ENCODE data around the gene PAX8. TPM values are rescaled to one million over a fixed set of nuclear protein-coding genes. Genes with fewer than 3 reads are reported as not detected.

PAX8 gene
- total and polyA plus RNA-seq, 2 donors = 0.19 to 0.41 TPM

- peaks cover 0 to 9% of the 10 kb centered on the region in 2 donors for H3K4me1 ChIP-seq (ENCODE audit: control insufficient read depth in 2 of 2, insufficient read depth in 2 of 2, low read length in 2 of 2)
- WGBS = 92% methylated on average over 8 of the region's 8 CpGs
Measured at GRCh38 chr2:113209011-113209645, 69.6 kb downstream of the PAX8 start.

DNA sequence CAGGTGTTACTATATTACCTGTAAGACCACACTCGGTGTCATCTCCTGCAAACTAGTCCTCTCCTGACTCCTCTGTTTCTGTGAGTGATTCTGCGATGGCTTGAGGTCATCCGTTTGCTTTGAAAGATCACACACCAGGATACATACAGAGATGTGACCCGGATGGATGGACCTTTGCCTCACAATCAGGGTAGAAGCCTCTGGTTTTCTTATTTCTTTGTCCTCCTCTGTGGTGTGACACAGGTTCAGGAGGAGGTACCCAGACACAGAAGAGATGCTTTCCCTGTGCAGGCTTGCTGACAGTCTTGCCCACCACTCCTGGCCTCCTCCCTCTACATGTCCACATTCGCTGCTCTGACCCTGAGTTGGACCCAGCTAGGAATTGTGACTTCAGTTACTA is 70.3 kb downstream of the PAX8 start:
- Histone ChIP-seq H3K4me1 (ENCODE audit: control insufficient read depth in 2 of 2, insufficient read depth in 2 of 2, low read length in 2 of 2) (peaks cover 0 to 11% of the 10 kb centered on the region in 2 donors), H3K27ac (ENCODE audit: low read depth in 1 of 2, low read length in 1 of 2) (no peak overlapping the region), H3K9me3 (ENCODE audit: control insufficient read depth in 2 of 2, insufficient read depth in 1 of 2, low read length in 1 of 2) (no peaks in the 10 kb centered on the region), H3K4me3 (ENCODE audit: low read length in 2 of 2) (no peak overlapping the region), H3K27me3 (ENCODE audit: control insufficient read depth in 2 of 2, insufficient read depth in 1 of 2, low read length in 1 of 2) (peaks cover 0 to 2% of the 10 kb centered on the region in 2 donors), H3K36me3 (ENCODE audit: control insufficient read depth in 2 of 2, insufficient read depth in 2 of 2, low read length in 1 of 2) (peaks cover 0 to 3% of the 10 kb centered on the region in 2 donors)
- WGBS = 98% methylated on average over 5 of the region's 5 CpGs
- DNase-seq (ENCODE audit: low read depth in 6 of 9, low spot score in 9 of 9) = no peak

More at GRCh38 chr2:113209011-113209645, 69.6 kb downstream of the PAX8 start:
- H3K4me3 ChIP-seq (ENCODE audit: low read length in 2 of 2) = no peak overlapping the region
- DNase-seq (ENCODE audit: low read depth in 6 of 9, low spot score in 9 of 9) = no peak
- peaks cover 0 to 2% of the 10 kb centered on the region in 2 donors for H3K27me3 ChIP-seq (ENCODE audit: control insufficient read depth in 2 of 2, insufficient read depth in 1 of 2, low read length in 1 of 2)
- H3K9me3 ChIP-seq (ENCODE audit: control insufficient read depth in 2 of 2, insufficient read depth in 1 of 2, low read length in 1 of 2) = no peaks in the 10 kb centered on the region
- H3K27ac ChIP-seq (ENCODE audit: low read depth in 1 of 2, low read length in 1 of 2) = no peak overlapping the region
- H3K36me3 ChIP-seq (ENCODE audit: control insufficient read depth in 2 of 2, insufficient read depth in 2 of 2, low read length in 1 of 2) = peaks cover 0 to 3% of the 10 kb centered on the region in 2 donors

GRCh38 chr2:113207021-113207420 is 71.7 kb downstream of the PAX8 start:
- H3K9me3 ChIP-seq (ENCODE audit: control insufficient read depth in 2 of 2, insufficient read depth in 1 of 2, low read length in 1 of 2) = no peaks in the 10 kb centered on the region
- 97% methylated on average over 2 of the region's 2 CpGs for WGBS
- H3K36me3 ChIP-seq (ENCODE audit: control insufficient read depth in 2 of 2, insufficient read depth in 2 of 2, low read length in 1 of 2) = peaks cover 12% of the 10 kb centered on the region in 2 donors
- no peak overlapping the region for H3K27ac ChIP-seq (ENCODE audit: low read depth in 1 of 2, low read length in 1 of 2)
- DNase-seq (ENCODE audit: low read depth in 6 of 9, low spot score in 9 of 9) = no peak
- peaks cover 0 to 11% of the 10 kb centered on the region in 2 donors for H3K4me1 ChIP-seq (ENCODE audit: control insufficient read depth in 2 of 2, insufficient read depth in 2 of 2, low read length in 2 of 2)
- no peak overlapping the region for H3K4me3 ChIP-seq (ENCODE audit: low read length in 2 of 2)
- H3K27me3 ChIP-seq (ENCODE audit: control insufficient read depth in 2 of 2, insufficient read depth in 1 of 2, low read length in 1 of 2) = no peaks in the 10 kb centered on the region

DNA sequence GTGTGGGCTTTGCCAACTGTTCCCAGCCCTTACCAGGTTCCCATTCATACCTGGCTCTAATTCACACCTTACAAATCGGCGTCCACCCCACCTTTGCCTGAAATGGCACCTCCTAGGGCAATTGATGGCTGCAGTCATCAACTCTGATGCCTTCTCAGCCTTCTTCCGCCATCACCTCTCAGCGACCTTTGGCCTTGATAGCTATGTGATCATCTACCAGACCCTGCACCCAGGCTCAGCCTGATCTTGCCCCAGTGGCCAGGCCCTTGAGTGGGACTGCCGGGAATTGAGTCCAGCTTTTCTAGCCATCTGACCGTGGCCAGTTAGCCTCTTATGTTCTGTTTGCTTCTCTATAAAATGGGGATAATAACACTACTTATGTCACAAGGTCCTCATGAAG is 72.5 kb downstream of the PAX8 start:
- no peak overlapping the region for H3K27ac ChIP-seq (ENCODE audit: low read depth in 1 of 2, low read length in 1 of 2)
- H3K4me3 ChIP-seq (ENCODE audit: low read length in 2 of 2) = no peak overlapping the region
- H3K27me3 ChIP-seq (ENCODE audit: control insufficient read depth in 2 of 2, insufficient read depth in 1 of 2, low read length in 1 of 2) = no peaks in the 10 kb centered on the region
- WGBS = 98% methylated on average over 6 of the region's 6 CpGs
- H3K36me3 ChIP-seq (ENCODE audit: control insufficient read depth in 2 of 2, insufficient read depth in 2 of 2, low read length in 1 of 2) = peaks cover 17 to 20% of the 10 kb centered on the region in 2 donors
- no peaks in the 10 kb centered on the region for H3K9me3 ChIP-seq (ENCODE audit: control insufficient read depth in 2 of 2, insufficient read depth in 1 of 2, low read length in 1 of 2)
- no peak for DNase-seq (ENCODE audit: low read depth in 6 of 9, low spot score in 9 of 9)
- peaks cover 0 to 9% of the 10 kb centered on the region in 2 donors for H3K4me1 ChIP-seq (ENCODE audit: control insufficient read depth in 2 of 2, insufficient read depth in 2 of 2, low read length in 2 of 2)

- Histone ChIP-seq H3K27ac (ENCODE audit: low read depth in 1 of 2, low read length in 1 of 2) (peak overlapping the region in 1 of 2 donors; percentile 3), H3K4me3 (ENCODE audit: low read length in 2 of 2) (no peak overlapping the region)
Measured at GRCh38 chr2:113203901-113204519, 74.7 kb downstream of the PAX8 start.

GRCh38 chr2:113203217-113203530 is 75.5 kb downstream of the PAX8 start:
- Histone ChIP-seq H3K27ac (ENCODE audit: low read depth in 1 of 2, low read length in 1 of 2) (no peak overlapping the region), H3K9me3 (ENCODE audit: control insufficient read depth in 2 of 2, insufficient read depth in 1 of 2, low read length in 1 of 2) (no peaks in the 10 kb centered on the region), H3K27me3 (ENCODE audit: control insufficient read depth in 2 of 2, insufficient read depth in 1 of 2, low read length in 1 of 2) (no peaks in the 10 kb centered on the region), H3K4me3 (ENCODE audit: low read length in 2 of 2) (no peak overlapping the region), H3K36me3 (ENCODE audit: control insufficient read depth in 2 of 2, insufficient read depth in 2 of 2, low read length in 1 of 2) (peaks cover 44 to 45% of the 10 kb centered on the region in 2 donors), H3K4me1 (ENCODE audit: control insufficient read depth in 2 of 2, insufficient read depth in 2 of 2, low read length in 2 of 2) (peaks cover 0 to 9% of the 10 kb centered on the region in 2 donors)
- no peak for DNase-seq (ENCODE audit: low read depth in 6 of 9, low spot score in 9 of 9)

More at GRCh38 chr2:113203901-113204519, 74.7 kb downstream of the PAX8 start:
- Histone ChIP-seq H3K4me1 (ENCODE audit: control insufficient read depth in 2 of 2, insufficient read depth in 2 of 2, low read length in 2 of 2) (peaks cover 0 to 9% of the 10 kb centered on the region in 2 donors), H3K9me3 (ENCODE audit: control insufficient read depth in 2 of 2, insufficient read depth in 1 of 2, low read length in 1 of 2) (no peaks in the 10 kb centered on the region), H3K36me3 (ENCODE audit: control insufficient read depth in 2 of 2, insufficient read depth in 2 of 2, low read length in 1 of 2) (peaks cover 36 to 41% of the 10 kb centered on the region in 2 donors), H3K27me3 (ENCODE audit: control insufficient read depth in 2 of 2, insufficient read depth in 1 of 2, low read length in 1 of 2) (no peaks in the 10 kb centered on the region)
- DNase-seq (ENCODE audit: low read depth in 6 of 9, low spot score in 9 of 9) = peak; percentile 49 to 89 (median 79)
- WGBS = 31% methylated on average over 5 of the region's 5 CpGs

- no peaks in the 10 kb centered on the region for H3K9me3 ChIP-seq (ENCODE audit: control insufficient read depth in 2 of 2, insufficient read depth in 1 of 2, low read length in 1 of 2)
- no peaks in the 10 kb centered on the region for H3K27me3 ChIP-seq (ENCODE audit: control insufficient read depth in 2 of 2, insufficient read depth in 1 of 2, low read length in 1 of 2)
- no peak overlapping the region for H3K4me3 ChIP-seq (ENCODE audit: low read length in 2 of 2)
- DNase-seq (ENCODE audit: low read depth in 6 of 9, low spot score in 9 of 9) = no peak
- H3K4me1 ChIP-seq (ENCODE audit: control insufficient read depth in 2 of 2, insufficient read depth in 2 of 2, low read length in 2 of 2) = peaks cover 0 to 9% of the 10 kb centered on the region in 2 donors
- H3K36me3 ChIP-seq (ENCODE audit: control insufficient read depth in 2 of 2, insufficient read depth in 2 of 2, low read length in 1 of 2) = peaks cover 50 to 51% of the 10 kb centered on the region in 2 donors
- no peak overlapping the region for H3K27ac ChIP-seq (ENCODE audit: low read depth in 1 of 2, low read length in 1 of 2)
- WGBS = 92% methylated on average over 13 of the region's 13 CpGs
Measured at GRCh38 chr2:113202305-113203216, 76.2 kb downstream of the PAX8 start.

DNA sequence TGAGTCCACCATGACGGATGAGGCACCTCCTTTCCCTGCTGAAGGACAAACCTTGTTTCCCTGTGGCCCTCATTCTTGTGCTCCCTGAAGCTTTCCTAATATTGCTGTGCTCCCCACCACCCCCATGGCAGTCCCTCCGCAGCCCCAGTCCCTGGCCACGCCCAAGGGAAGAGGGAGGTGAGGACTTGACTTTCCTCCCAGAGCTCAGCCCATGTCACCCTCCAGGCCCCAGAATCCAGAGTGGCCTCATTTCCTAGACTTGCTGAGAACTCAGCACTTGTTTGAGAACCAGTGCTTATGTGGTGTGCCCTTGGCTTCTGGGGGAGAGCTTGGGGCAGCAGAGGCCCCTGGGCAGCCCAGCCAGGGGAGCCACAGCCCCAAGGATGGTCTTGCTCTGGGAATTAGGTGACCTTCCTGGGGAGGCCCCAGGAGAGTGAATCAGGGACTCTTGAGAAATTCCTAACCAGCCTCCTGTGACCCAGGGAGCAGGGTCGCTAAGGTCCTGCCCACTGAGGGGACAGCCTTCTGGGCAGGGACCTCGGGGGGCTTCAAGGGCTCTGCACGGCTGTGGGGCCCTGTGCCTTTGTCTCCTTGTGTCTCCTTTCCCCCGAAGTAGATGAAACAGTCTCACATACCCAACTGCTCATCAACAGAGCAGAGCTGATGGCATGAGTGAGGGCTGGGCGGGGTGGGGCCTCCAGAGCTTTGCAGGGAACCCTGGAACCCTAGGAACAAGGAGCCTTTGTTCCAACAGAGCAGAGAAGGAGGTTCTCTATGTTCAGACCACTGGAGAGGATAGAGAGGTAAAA is 77.0 kb downstream of the PAX8 start:
- DNase-seq (ENCODE audit: low read depth in 6 of 9, low spot score in 9 of 9) = no peak

More for the DNA sequence above, 77.0 kb downstream of the PAX8 start:
- Histone ChIP-seq H3K27me3 (ENCODE audit: control insufficient read depth in 2 of 2, insufficient read depth in 1 of 2, low read length in 1 of 2) (no peaks in the 10 kb centered on the region), H3K27ac (ENCODE audit: low read depth in 1 of 2, low read length in 1 of 2) (no peak overlapping the region), H3K36me3 (ENCODE audit: control insufficient read depth in 2 of 2, insufficient read depth in 2 of 2, low read length in 1 of 2) (peaks cover 59 to 60% of the 10 kb centered on the region in 2 donors), H3K4me1 (ENCODE audit: control insufficient read depth in 2 of 2, insufficient read depth in 2 of 2, low read length in 2 of 2) (peaks cover 0 to 9% of the 10 kb centered on the region in 2 donors), H3K9me3 (ENCODE audit: control insufficient read depth in 2 of 2, insufficient read depth in 1 of 2, low read length in 1 of 2) (no peaks in the 10 kb centered on the region), H3K4me3 (ENCODE audit: low read length in 2 of 2) (no peak overlapping the region)
- WGBS = 98% methylated on average over 8 of the region's 8 CpGs

All from thymus (tissue), 11 donors.